ENCODE results near the gene SLC25A40.
"Not testable (repeated sequence)": the region's sequence is repeated elsewhere in the genome, so short reads cannot be mapped to it uniquely, and the experiment has no call there.

The SLC25A40 gene

GRCh38 chr7:87870471-87870870, 5.7 kb downstream of the SLC25A40 start:
- DNase-seq, result no peak

- DNase-seq, result not testable (repeated sequence)
These were observed 9.6 kb downstream of the SLC25A40 start for GRCh38 chr7:87866533-87866932.

- no peak for DNase-seq
These were observed 10.1 kb downstream of the SLC25A40 start for GRCh38 chr7:87866089-87866488.

- DNase-seq, result no peak
These were observed 17.6 kb downstream of the SLC25A40 start for GRCh38 chr7:87858417-87859100.

- DNase-seq, result no peak
These were observed 22.8 kb downstream of the SLC25A40 start for GRCh38 chr7:87853237-87853864.

GRCh38 chr7:87852306-87852705, 23.9 kb downstream of the SLC25A40 start:
- no peak for DNase-seq

- no peak for DNase-seq
These were observed 25.1 kb downstream of the SLC25A40 start for GRCh38 chr7:87850836-87851593.

- no peak for DNase-seq
These were observed 38.6 kb downstream of the SLC25A40 start for GRCh38 chr7:87837597-87837996.

GRCh38 chr7:87833130-87833529, 43.0 kb downstream of the SLC25A40 start:
- no peak for DNase-seq

- no peak for DNase-seq
These were observed 45.1 kb downstream of the SLC25A40 start for GRCh38 chr7:87831097-87831496.

- not testable (repeated sequence) for DNase-seq
These were observed 47.8 kb downstream of the SLC25A40 start for GRCh38 chr7:87828383-87828782.

- DNase-seq, result not testable (repeated sequence)
These were observed 50.8 kb downstream of the SLC25A40 start for GRCh38 chr7:87825369-87825768.

GRCh38 chr7:87822056-87822455, 54.1 kb downstream of the SLC25A40 start:
- DNase-seq, result not testable (repeated sequence)

- no peak for DNase-seq
These were observed 57.8 kb downstream of the SLC25A40 start for GRCh38 chr7:87818336-87818735.

- no peak for DNase-seq
These were observed 59.8 kb downstream of the SLC25A40 start for GRCh38 chr7:87816389-87816788.

- DNase-seq, result no peak
These were observed 65.4 kb downstream of the SLC25A40 start for GRCh38 chr7:87810726-87811125.

- DNase-seq, result no peak
These were observed 66.0 kb downstream of the SLC25A40 start for GRCh38 chr7:87810130-87810529.

- DNase-seq, result no peak
These were observed 70.0 kb downstream of the SLC25A40 start for GRCh38 chr7:87806150-87806549.

GRCh38 chr7:87797798-87798403, 78.3 kb downstream of the SLC25A40 start:
- DNase-seq, result no peak

- DNase-seq, result no peak
These were observed 78.8 kb downstream of the SLC25A40 start for GRCh38 chr7:87797395-87797794.

- DNase-seq, result no peak
These were observed 90.7 kb downstream of the SLC25A40 start for GRCh38 chr7:87785368-87785995.

- DNase-seq, result no peak
These were observed 91.7 kb downstream of the SLC25A40 start for GRCh38 chr7:87784424-87784823.
